Left renal cortex interstitium (tissue), 4 donors: ENCODE measurements around the gene PLA2G4B. TPM values are rescaled to one million over a fixed set of nuclear protein-coding genes. Genes with fewer than 3 reads are reported as not detected.

ENCODE experiments used
- DNase-seq, 4 donors: peaks; one replicate each; pipeline ENCODE4 v3.0.0-alpha.2; 2013; ENCODE audit warnings: low read depth in 4 of 4, low spot score in 2 of 4, missing footprints in 1 of 4
- polyA plus RNA-seq, 4 donors: library from polyadenylated mRNA; unstranded; fragments of 120-200 nt; gene quantifications; one replicate each; pipeline ENCODE4 v1.2.1, GENCODE V29; 2013; ENCODE audit not compliant: insufficient read length in 4 of 4

PLA2G4B gene
- polyA plus RNA-seq, 4 donors, result 5.4 to 21.3 (median 12.9) TPM

DNA sequence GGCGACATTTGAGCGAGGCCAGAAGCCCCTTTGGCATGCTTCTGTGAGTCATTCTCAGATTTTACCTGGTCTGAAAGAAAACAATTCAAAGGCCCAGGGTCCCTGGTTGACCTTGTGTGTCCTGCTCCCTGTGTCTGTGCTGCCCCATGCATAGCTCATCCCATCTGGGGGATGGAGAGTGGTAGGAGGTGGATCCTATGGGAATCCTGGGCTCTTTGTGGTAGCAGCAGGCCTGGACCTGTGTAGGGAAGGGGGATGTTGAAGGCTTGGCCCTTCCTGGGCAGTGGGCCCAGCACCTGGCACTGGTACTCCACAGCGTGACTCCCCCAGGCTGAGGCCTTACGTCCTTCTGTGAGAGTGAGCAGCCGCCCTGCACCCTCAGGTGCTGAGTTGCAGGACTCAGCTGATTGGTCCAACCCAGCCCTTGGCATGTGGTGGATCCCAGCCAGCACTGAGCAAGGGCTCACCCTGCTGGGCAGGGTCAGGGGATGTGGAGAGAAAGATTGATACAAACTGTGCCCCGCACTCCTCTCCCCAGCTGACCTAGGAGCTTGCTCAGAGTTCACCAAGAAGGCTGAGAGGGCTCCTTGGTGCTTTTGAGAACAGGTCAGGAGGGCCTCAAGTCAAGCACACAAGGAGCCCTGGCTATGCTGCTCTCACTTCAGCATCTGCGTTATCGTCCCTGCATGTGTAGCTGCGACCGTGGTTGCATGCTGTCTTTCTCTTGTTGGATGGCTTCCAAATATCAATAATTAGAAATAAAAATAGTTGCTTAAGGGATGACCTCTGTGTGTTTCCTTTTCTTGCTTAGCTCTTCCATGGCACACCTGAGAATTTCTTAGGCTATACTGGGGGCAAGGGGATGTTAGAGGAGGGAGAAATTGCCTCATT, 32.1 kb upstream of the PLA2G4B start:
- DNase-seq, result no peak

DNA sequence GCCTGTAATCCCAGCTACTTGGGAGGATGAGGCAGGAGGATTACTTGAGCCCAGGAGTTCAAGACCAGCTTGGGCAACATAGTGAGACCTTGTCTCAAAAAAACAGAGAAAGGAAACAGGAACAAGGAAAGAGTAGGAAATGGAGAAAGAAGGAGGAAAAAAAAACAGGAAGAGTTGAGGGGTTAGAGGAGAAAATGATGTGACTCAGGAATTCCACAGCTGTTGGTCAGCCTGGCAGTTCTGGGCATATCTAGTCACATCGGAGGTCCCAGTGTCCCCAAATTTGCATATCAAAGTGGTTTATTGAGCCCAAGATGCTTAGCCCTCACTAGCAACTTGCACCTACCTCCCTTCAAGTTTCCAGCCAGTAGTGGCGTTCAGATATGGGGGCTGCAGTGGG, 29.5 kb upstream of the PLA2G4B start:
- no peak for DNase-seq

DNA sequence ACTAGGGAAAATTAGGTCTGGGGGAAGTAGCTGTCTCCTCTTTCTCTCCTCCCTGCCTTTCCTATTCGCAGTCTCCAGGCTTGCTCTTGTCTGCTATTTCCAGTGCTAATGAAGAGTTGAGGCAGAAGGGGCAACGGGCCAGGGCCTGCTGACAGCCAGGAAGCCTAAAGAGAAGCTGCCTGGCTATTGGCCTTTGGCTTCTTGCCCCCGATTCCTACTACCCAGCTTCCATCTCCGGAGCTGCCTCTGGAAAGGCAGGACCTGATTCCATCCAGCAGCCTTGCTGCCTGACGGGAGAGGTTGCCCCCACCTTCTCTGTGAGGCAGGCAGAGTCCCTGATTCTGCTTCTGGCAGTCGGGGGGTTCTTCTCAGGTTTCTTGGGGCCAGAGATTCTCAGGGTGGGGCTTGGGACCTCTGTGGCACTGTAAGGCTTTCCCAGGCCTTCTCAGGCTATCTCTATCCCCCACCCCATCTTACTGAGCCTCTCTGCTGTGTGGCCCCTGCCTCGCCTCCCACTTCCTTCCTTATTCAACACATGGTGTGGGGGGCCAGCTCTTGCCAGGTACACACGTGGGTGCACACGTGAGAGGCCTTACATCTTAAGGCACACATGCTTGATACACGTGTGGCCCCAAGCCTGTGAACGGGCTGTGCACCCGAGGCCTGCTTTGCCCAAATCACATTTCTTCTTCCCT, 29.0 kb upstream of the PLA2G4B start:
- no peak for DNase-seq

DNA sequence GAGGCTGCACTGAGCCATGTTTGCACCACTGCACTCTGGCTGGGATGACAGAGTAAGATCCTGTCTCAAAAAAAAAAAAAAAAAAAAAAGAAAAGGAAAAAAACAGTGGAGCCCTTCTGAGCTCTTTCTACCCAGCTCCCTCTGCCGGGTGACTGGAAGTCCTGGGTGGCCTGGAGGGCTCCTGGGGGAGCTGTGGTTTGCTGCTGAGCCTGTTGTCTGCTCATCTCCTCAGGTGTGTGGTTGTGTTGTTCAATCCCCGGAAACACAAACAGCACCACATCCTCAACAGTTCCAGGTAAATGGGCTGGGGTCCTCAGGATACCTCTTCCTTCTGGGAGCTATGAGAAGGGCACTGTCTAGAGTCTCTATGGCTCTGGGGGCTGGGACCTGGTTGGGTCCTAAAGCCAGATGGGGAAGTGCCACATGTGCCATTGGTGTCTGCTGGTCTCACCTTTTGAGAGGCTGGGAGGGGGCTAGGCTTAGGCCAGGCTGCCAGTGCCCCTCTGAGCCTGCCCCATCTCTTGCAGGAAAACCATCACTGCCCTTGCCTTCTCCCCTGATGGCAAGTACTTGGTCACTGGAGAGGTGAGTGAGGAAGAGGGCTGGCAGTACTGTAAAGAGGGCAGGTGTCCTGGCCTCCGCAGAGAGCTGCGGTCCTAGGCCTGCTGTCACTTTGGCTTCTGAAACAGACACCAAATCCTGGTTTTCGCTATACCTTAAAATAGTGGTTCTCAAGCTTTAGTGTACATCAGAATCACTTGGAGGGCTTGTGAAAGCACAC, 27.8 kb upstream of the PLA2G4B start:
- DNase-seq, result no peak

DNA sequence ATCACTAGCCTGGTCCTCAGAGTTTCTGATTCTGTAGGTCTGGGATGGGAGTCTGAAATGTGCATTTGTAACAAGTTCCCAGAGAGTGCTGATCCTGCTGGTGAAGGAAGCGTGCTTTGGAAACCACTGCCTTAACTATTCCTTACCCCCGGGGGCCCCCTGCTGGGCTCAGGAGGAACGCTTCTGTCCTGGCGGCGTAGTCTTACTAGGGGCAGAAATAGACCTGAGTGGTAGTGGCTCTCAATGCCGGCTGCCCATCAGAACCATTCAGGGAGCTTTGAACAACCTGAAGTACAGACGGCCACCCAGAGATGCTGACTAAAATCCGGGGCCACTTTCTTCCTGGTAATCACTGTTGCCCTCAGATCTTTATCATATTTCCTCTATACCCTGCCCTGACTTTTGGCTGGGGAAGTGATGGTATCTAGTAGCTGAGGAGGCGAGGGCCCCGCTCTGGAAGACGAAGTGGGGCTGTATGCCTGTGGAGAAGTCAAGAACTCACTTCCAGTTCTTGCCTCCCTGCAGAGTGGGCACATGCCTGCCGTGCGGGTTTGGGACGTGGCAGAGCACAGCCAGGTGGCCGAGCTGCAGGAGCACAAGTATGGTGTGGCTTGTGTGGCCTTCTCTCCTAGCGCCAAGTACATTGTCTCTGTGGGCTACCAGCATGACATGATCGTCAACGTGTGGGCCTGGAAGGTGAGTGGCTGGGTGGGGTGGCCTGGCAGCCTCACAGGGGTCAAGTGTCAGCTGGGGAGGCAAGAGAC, 27.0 kb upstream of the PLA2G4B start:
- DNase-seq, result peak in 2 of 4 donors; percentile 66 to 74

DNA sequence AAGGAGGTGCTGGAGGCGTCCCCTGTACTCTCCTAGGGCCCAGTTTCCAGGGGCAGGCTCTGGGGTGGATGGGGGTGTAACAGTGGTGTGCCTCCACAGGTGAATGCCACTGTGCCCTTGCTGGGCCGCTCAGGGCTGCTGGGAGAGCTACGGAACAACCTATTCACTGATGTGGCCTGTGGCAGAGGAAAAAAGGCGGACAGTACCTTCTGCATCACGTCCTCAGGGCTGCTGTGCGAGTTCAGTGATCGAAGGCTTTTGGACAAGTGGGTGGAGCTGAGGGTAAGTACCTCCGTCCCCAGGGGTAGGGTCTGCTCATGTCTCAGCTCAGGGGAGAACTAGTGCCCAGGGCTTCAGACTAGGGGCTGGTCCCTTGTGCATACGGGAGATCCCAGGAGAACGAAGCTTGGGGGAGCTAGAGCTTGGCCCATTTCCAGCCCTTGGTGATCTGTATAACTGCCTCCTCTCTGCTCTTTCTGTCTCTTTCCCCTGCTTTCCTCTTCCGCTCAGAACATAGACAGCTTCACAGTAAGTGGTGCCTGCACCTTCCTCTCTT, 25.7 kb upstream of the PLA2G4B start:
- no peak for DNase-seq

DNA sequence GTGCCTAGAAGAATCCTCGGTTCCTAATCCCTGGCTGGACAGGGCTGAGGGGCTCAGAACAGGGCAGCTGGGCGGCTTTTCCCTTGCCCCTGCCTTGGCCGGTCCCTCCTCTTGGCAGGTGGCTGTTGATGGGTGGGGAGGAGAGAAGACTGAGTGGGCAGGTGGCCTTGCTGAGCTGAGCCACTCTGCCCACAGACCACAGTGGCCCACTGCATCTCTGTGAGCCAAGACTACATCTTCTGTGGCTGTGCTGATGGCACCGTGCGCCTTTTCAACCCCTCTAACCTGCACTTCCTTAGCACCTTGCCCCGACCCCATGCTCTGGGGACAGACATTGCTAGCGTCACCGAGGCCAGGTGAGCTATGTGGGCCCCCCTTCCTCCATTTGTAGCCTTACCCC, 25.2 kb upstream of the PLA2G4B start:
- no peak for DNase-seq

DNA sequence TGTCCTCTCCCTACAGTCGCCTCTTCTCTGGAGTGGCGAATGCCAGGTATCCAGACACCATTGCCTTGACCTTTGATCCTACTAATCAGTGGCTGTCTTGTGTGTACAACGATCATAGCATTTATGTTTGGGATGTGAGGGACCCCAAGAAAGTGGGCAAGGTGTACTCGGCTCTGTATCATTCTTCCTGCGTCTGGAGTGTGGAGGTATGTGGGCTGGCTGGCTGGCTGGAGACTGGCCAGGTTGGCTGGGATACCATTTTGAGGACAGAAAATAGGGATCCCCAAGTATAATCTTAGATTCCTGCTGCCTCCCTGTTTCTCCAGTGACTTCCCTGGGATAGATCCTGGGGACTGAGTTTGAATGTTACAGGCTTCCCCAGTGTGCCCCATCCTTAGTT, 24.1 kb upstream of the PLA2G4B start:
- no peak for DNase-seq

DNA sequence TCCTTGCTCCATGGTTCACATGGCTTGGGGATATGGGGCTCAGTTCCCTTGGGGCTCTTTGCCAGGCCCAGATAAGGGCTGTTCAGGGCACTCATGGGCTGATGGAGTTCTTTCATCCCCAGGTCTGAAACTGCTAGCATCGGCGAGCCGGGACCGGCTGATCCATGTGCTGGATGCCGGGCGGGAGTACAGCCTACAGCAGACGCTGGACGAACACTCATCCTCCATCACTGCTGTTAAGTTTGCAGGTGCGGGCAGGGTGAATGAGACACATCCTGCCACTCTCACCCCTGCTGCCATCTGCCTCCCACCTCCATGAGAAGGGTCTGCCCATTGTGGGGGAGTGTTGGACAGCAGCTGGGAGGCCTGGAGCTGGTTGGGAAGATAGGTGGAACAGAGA, 21.9 kb upstream of the PLA2G4B start:
- no peak for DNase-seq

DNA sequence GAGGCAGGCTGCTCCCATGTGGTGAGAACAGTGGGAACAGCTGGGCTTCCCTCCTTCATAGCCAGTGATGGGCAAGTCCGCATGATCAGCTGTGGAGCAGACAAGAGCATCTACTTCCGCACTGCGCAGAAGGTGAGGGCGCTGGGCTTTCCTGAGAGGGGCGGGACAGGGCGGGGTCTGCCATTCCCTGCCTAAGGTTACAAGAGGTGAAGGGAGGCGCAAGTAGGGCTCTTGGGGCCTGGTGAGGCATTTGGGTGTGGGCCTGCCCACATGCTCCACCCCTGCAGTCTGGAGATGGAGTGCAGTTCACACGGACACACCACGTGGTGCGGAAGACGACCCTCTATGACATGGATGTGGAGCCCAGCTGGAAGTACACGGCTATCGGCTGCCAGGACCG, 21.3 kb upstream of the PLA2G4B start:
- no peak for DNase-seq

DNA sequence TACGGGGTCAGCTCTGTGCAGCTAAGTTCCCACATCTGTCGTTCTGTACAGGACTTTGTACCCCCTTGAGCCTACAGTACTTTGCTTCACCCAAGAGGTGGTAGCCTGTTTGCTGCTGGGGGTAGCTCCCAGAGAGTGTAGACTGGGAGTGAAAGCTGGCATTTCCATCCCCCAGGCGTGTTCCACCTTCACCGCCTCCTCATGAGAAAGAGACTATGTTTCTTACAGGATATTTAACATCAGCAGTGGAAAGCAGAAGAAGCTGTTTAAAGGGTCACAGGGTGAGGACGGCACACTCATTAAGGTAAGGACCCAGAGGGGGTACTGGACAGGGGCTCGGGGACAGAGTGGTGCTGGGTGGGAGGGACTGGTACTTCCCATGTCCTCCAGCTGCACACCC, 20.9 kb upstream of the PLA2G4B start:
- DNase-seq, result no peak

DNA sequence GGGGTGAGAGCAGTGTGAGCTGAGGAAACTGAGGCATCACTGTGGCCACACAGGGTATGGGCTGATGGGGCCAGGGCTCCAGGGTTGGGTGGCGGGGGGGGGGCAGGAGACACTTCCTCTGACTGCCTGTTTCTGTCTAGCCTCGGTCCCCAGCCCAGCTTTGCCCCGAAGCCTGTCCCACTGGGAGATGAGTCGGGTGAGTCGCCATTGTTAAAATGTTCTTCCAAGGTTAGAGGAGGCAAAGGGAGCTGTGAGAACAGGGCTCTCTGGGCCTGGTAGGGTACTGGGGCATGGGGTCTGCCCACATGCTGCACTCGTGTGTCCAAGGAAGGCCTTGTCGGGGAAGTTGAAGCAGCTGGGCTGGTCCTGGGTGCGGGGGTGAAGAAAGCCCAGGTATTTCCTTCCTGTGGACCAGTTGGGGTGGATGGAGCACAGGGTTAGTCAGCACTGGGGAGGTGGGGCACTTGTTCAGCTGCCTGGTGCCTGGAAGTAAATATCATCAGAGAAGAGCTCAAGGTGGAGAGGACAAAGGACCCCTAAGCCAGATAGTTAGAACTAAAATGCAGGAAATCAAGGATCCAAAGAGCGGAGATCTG, 19.1 kb upstream of the PLA2G4B start:
- no peak for DNase-seq

DNA sequence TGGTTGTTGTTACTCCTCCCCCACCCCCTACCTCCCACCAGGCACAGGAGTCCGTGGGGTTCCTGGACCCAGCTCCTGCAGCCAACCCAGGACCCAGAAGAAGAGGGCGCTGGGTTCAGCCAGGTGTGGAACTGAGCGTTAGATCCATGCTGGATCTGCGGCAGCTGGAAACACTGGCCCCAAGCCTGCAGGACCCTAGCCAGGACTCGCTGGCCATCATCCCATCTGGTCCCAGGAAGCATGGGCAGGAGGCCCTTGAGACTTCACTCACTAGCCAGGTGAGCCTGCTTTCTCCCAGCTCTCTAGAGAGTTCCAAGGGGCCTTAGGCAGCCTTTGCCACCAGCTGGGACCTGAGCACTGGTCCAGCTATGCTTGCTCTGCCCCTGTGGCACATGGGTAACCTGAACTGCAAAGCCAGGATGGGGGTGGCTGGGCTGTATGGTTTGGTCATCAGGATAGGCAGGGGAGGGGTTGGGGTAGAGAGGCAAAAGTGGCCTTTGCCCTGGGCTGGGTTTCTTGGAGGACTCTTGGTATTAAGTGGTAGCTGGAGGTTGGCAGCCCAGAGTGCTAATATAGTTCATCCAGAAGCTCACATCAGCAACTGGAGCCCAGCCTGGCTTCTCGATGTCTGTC, 17.7 kb upstream of the PLA2G4B start:
- DNase-seq, result no peak

DNA sequence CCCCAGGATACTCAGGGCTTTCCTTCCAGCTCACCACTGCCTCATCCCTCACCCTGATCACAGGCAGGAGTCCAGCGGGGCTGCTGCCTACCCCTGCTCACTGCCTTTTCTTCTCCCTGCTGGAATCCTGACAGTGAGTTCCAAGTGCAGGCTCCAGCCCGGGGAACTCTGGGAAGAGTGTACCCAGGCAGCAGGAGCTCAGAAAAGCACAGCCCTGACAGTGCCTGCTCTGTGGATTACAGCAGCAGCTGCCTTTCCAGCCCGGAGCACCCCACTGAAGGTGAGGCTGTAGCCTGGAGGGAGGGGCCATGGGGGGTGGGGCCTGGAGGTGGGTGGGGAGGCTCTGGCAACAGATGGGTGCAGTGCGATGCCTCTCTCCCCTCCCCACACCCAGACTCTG, 16.8 kb upstream of the PLA2G4B start:
- no peak for DNase-seq

DNA sequence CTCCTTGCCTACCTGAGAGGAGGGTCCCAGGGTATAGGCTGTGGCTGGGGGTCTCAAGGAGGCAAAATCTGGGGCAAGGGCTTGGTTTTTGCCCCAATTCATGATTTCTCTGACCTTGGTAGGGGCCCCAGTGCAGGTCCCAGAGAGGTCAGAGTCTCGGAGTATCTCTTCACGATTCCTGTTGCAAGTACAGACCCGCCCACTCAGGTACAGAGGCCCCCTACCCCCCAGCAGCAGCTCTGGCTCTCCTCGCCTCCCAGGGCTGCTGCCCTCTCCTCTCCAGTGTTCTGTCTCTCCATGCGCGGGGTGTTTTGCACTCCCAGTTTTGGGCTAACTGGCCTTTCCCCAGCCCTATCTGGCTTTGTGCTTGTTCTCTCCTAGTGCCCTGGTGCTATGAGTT, 16.2 kb upstream of the PLA2G4B start:
- no peak for DNase-seq

DNA sequence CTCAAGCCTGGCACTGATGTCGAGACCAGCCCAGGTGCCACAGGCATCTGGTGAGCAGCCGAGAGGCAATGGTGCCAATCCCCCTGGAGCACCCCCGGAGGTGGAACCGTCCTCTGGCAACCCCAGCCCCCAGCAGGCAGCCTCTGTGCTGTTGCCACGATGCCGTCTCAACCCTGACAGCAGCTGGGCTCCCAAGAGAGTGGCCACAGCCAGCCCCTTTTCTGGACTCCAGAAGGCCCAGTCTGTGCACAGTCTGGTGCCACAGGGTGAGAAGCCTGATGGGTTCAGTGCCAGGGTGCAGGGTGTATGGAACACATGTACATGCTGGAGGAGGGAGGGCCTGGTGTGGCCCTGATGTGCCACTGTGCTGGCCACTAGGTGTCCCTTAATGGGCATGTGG, 15.7 kb upstream of the PLA2G4B start:
- DNase-seq, result no peak

DNA sequence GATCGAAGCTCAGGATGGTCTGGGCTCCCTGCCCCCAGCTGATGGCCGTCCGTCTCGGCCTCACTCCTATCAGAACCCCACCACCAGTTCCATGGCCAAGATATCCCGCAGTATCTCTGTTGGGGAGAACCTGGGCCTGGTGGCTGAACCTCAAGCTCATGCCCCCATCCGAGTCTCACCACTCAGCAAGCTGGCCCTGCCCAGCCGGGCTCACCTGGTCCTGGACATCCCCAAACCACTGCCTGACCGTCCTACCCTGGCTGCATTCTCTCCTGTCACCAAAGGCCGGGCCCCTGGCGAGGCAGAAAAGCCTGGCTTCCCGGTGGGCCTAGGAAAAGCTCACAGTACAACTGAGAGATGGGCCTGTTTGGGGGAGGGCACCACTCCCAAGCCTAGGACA, 15.1 kb upstream of the PLA2G4B start:
- DNase-seq, result no peak

DNA sequence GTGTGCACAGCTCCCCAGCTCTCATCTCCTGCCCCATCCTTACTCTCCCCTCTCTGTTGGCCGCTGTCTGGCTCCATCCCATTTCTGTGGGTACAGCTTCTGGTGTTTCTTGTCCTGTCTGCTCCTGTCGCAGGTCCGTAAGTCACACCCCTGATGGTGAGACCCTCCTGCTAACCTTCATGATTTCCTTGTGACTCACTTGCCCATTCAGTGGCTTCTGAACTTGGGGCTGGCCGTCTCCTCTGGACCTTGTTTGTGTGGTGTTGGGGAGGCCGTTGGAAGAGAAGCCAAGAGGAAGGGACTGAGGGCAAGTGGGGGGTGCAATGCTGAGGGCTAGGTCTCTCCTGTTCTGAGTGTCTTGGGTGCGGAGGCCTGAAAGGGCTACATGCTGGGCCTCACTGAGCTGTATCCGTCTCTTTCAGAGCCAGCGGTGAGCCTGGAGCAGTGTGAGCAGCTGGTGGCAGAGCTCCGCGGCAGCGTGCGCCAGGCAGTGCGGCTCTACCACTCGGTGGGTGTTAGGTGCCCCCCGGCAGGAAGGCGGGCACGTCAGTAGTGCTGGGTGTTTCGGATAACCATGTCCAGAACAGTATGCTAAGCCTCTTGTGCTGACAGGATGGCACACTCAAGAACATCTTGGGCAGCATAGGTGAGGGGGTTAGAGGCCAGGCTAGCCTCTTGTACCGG, 14.4 kb upstream of the PLA2G4B start:
- DNase-seq, result no peak

DNA sequence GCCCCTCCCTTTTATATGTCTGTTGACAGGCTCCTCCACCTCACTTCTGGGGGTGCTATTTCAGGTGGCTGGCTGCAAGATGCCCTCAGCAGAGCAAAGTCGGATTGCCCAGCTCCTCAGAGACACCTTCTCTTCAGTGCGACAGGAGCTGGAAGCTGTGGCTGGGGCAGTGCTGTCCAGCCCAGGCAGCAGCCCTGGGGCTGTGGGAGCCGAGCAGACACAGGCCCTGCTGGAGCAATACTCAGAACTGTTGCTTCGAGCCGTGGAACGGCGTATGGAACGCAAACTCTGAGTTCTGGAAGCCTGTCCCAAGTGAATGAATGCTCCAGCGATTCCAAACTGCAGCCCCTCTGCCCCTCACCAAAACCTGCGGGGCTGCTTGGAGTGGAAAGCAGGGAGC, 13.5 kb upstream of the PLA2G4B start:
- DNase-seq, result no peak
